Activated CD8-positive, alpha-beta memory T cell treated with anti-CD3 and anti-CD28 coated beads, Interleukin-2, amount 50 U/mL, for 4 hours (primary cell): ENCODE results near the gene ITPRIPL2.

Source experiments
- DNase-seq: peaks from one replicate; pipeline ENCODE4 v3.0.0-alpha.2; 2020

Gene ITPRIPL2

GRCh38 chr16:19123535-19124178 lies 9.9 kb downstream of the ITPRIPL2 start:
- no peak for DNase-seq

GRCh38 chr16:19126300-19126699 lies 12.5 kb downstream of the ITPRIPL2 start:
- no peak for DNase-seq

GRCh38 chr16:19127205-19127604 lies 13.4 kb downstream of the ITPRIPL2 start:
- no peak for DNase-seq

- no peak for DNase-seq
Measured at GRCh38 chr16:19127674-19128131, 13.9 kb downstream of the ITPRIPL2 start.

- no peak for DNase-seq
Measured at GRCh38 chr16:19128454-19129200, 14.9 kb downstream of the ITPRIPL2 start.

GRCh38 chr16:19130385-19130784 lies 16.6 kb downstream of the ITPRIPL2 start:
- DNase-seq = no peak

- no peak for DNase-seq
Measured at GRCh38 chr16:19130852-19131824, 17.4 kb downstream of the ITPRIPL2 start.

- no peak for DNase-seq
Measured at GRCh38 chr16:19131825-19132218, 18.1 kb downstream of the ITPRIPL2 start.

GRCh38 chr16:19132255-19132654 lies 18.5 kb downstream of the ITPRIPL2 start:
- DNase-seq = no peak

GRCh38 chr16:19132898-19133297 lies 19.1 kb downstream of the ITPRIPL2 start:
- DNase-seq = no peak

GRCh38 chr16:19133600-19133999 lies 19.8 kb downstream of the ITPRIPL2 start:
- no peak for DNase-seq

- DNase-seq = no peak
Measured at GRCh38 chr16:19135201-19135842, 21.6 kb downstream of the ITPRIPL2 start.

- no peak for DNase-seq
Measured at GRCh38 chr16:19135896-19136438, 22.2 kb downstream of the ITPRIPL2 start.

- DNase-seq = no peak
Measured at GRCh38 chr16:19136549-19137196, 22.9 kb downstream of the ITPRIPL2 start.

GRCh38 chr16:19137201-19138128 lies 23.7 kb downstream of the ITPRIPL2 start:
- DNase-seq = no peak

GRCh38 chr16:19138601-19139000 lies 24.8 kb downstream of the ITPRIPL2 start:
- DNase-seq = no peak

- no peak for DNase-seq
Measured at GRCh38 chr16:19139436-19140091, 25.8 kb downstream of the ITPRIPL2 start.

- no peak for DNase-seq
Measured at GRCh38 chr16:19140396-19140795, 26.6 kb downstream of the ITPRIPL2 start.

- no peak for DNase-seq
Measured at GRCh38 chr16:19142939-19143598, 29.3 kb downstream of the ITPRIPL2 start.

GRCh38 chr16:19143599-19143956 lies 29.8 kb downstream of the ITPRIPL2 start:
- no peak for DNase-seq
